Brain pericyte (primary cell): ENCODE measurements around the gene URB2.
"Not testable (repeated sequence)": the region's sequence is repeated elsewhere in the genome, so short reads cannot be mapped to it uniquely, and the experiment has no call there.

ENCODE experiments used
- DNase-seq: peaks from one replicate; pipeline ENCODE4 v3.0.0-alpha.2; 2012; ENCODE audit warnings: low read depth, low spot score

The URB2 gene

GRCh38 chr1:229690662-229691061 lies 64.6 kb downstream of the URB2 start:
- DNase-seq = no peak

DNA sequence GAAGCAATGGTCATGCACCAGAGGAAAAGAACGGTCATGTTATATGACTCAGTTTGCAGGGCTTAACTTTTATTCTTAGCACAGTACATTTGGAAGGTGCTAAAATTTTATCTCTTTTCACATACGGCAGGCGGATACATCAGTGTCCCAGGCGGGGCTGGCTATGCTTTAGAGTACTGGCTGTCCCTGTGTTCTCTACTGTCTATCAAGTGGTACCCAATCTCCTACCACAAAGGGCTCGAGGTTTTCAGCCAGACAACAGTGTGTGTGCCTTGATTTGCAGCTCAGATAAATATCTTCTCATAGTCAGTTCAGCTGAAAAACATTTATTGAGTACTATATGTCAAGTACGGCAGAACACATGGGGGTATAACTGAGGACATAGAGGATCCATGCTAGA lies 65.3 kb downstream of the URB2 start:
- DNase-seq = no peak

GRCh38 chr1:229693129-229693900 lies 67.3 kb downstream of the URB2 start:
- no peak for DNase-seq

DNA sequence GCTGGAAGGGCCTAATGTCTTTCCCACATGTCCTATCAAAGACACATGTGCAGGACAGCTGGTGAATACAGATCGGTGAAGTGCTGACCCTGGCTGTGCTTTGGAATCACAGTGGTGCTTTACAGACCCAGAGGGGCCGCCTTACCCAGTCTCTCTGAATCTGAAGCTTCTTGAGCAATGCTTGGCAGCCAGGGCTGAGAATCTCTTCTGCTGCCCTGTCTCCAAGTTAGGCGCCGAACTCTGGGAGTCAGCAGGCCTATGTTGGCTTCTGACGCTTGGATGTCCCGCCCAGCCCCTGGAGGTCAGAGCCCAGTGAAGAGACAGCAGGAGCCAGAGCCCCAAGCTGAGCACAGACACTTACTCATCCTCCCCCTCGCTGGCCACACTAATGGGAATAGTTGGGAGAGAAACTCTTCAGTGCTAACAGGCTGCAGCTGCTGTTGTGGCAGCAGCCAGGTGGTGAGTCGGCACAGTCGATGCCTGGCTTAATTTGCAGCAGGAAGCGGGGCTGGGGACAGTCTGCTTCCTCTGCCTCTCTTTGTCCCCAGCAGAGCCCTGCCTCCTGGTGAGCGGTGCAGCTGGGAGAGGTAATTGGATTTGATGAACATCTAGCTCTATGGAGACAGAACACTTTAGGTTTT lies 68.1 kb downstream of the URB2 start:
- peak; percentile 92 for DNase-seq

GRCh38 chr1:229696385-229696784 lies 70.3 kb downstream of the URB2 start:
- DNase-seq = no peak

- DNase-seq = peak; percentile 37
Measured at GRCh38 chr1:229699613-229700267, 73.7 kb downstream of the URB2 start.

GRCh38 chr1:229704157-229704556 lies 78.1 kb downstream of the URB2 start:
- DNase-seq = no peak

GRCh38 chr1:229705152-229705551 lies 79.1 kb downstream of the URB2 start:
- not testable (repeated sequence) for DNase-seq

DNA sequence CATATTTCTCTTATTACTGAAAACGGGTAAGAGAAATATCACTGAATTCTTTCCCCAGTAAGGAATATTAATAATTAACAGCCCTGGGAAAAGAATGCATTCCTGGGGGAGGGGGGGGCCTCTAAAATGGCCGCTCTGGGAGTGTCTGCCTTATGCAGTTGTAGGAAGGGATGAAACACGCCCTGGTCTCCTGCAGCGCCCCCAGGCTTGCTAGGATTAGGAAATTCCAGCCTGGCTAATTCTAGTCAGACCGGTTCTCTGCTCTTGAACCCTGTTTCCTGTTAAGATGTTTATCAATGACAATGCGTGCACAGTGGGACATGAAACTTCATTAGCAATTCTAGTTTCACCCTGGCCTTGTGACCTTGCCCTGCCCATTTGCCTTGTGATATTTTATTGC lies 81.1 kb downstream of the URB2 start:
- not testable (repeated sequence) for DNase-seq

- DNase-seq = no peak
Measured at GRCh38 chr1:229709500-229710013, 83.5 kb downstream of the URB2 start.
